Suppressor macrophage (primary cell): ENCODE measurements around the gene C3AR1.
A peak's percentile ranks its signal among the peaks of the same experiment; 100 is the strongest.
"Not testable (repeated sequence)": the region's sequence is repeated elsewhere in the genome, so short reads cannot be mapped to it uniquely, and the experiment has no call there.

ENCODE experiments used
- DNase-seq, 4 experiments: peaks; one replicate each; pipeline ENCODE4 v3.0.0-alpha.2; 2020 to 2022
- total RNA-seq, 17 experiments: gene quantifications; one replicate each; lab custom pipeline; 2026; ENCODE audit warnings: mixed read lengths in 6 of 17, inconsistent platforms in 3 of 17; lab: John Stamatoyannopoulos, UW

C3AR1 gene
- total RNA-seq = 36.8 to 206 (median 110) reads per million in 17 experiments

DNA sequence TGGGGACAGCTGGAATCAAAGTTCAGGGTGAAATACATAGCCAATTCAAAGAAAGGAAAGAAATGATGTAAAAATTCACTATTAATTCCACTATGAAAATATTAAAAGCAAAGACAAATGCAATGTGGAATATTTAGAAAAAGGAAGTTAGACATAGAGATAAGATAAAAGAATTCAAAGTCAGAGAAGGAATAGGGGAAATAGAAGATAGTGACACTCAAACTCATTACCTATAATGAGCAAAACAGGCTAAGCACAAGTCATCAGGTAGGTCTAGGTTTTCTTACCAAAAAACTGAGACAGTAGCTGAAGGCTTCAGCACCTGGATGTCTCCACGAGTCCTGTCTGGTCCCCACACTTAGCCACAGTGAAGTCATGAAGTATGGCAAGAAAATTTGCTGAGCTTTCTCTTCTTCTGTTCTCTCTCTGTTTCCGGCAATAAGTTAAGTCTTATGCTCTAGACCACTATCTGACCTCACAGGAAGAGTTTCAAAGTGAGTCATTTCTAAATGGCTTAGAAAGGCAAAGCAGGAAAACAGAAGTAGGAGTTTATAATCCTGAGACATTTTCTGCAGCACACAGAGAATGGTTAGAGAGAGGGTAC is at the start of gene C3AR1:
TSS of gene C3AR1 (minus strand) at position 369 of the 604 bp plus-strand sequence. CDS start 6,174 bp downstream, outside the sequence.
- peak; percentile 67 to 94 (median 84) for DNase-seq

DNA sequence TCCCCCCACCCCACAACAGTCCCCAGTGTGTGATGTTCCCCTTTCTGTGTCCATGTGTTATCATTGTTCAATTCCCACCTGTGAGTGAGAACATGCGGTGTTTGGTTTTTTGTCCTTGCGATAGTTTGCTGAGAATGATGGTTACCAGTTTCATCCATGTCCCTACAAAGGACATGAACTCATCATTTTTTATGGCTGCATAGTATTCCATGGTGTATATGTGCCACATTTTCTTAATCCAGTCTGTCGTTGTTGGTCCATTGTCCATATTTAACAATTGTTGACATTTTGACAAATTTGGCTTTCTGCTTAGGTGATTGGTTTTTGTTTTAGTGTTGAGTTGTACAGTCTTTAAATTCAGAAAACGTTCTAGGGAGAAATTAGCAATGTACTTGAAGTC is 47.0 kb upstream of the C3AR1 start:
- not testable (repeated sequence) for DNase-seq

DNA sequence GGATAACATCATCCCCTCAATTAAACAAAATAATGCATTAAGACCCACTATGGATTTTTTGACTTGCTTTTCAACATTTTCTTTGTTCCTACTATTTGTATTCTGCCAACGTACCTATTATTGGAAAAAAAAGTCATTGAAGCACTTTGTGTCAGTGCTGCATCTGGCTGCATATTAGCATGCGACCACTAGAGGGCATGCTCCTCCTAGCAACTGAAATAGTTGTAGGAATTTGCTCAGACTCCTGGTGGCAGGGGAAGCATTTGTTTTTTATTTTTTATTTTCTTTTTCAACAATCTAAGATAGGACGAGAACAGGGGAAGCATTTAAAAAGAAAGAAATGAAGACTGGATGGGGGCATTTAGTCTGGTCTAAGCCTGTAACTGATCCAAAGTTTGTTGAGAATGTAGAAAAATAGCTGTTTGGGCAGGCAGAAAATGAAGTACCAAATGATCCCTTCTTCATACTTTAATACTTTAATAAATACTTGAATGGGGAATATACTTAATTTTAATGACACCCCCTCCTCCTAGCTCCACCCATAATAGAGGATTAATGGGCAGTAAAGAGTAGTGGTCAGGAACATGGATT is 42.7 kb upstream of the C3AR1 start:
- peak; percentile 86 to 89 (median 88) for DNase-seq

DNA sequence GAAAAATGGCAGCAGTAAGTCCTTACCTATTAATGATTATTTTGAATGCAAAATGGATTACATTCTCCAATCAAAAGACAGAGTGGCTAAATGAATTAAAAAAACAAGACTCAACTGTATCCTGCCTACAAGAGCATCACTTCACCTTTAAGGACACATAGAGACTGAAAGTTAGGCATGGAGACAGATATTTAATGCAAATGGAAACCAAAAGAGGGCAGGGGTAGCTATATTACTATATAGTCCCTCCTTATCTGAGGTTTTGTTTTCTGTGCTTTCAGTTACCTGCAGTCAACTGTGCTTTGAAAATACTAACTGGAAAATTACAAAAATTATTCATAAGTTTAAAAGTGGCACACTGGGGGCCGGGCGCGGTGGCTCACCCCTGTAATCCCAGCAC is 33.1 kb upstream of the C3AR1 start:
- DNase-seq = no peak

DNA sequence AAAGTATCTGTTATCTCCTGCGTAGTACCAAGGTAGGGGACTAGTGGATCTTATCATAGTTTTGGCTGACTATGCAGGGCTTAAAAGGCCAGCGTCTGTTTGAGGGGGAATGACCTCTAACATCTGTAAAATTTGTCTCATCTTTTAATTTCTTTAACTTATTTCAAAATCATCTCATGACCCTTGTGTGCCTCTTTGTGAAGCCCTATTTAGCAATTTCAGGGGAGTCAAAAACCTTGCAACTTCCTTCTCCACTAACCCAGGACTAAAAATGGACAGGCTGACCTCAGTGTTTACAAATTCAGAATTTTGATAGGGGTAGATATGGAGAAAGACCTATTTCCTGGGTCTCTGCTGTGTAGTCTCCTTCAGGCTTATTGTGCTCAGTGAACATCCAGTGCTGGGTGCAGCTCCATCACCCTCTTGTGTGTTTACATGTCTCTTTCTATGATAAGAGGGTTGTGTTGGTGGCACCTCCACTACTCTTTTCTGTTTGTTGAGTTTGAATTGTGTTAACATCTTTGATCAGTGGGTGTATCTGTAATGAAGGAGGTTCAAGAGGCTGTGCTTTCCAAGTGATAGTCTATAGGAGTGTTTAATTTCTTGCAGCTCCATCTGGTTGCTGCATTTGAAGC is 30.2 kb upstream of the C3AR1 start:
- DNase-seq = peak; percentile 22 to 74 (median 54)

DNA sequence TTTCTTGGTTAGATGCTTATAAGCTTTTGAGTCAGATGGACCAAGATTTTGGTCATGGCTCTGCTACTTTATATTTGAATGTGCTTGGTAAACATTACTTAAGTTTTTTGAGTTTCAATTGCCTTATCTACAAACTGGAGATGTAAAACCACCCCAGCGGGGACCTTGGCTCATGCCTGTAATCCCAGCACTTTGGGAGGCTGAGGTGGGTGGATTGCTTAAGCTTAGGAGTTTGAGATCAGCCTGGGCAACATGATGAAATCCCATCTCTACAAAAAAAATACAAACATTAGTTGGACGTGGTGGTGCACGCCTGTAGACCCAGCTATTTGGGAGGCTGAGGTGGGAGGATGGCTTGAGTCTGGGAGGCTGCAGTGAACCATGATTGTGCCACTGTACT is 27.1 kb upstream of the C3AR1 start:
- peak in 3 of 4 experiments; percentile 29 to 45 (median 35) for DNase-seq

DNA sequence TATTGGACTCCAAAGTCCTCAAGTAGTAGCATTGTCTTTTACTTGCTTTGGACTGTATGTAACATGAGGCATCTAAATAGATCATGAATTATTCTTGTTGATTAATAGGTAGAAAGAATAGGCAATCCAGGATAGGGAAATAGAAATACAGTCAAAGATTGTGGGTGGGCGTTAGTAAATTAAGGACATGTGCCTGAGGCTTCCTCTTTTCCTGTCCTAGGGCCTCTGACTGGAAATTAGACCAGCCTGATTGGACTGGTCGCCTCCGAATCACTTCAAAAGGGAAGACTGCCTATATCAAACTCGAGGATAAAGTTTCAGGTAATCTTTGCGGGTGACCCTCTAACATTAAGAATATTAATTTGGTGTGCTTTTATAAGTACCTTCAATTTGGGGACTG is 23.6 kb upstream of the C3AR1 start:
- DNase-seq = peak; percentile 28 to 71 (median 65)

DNA sequence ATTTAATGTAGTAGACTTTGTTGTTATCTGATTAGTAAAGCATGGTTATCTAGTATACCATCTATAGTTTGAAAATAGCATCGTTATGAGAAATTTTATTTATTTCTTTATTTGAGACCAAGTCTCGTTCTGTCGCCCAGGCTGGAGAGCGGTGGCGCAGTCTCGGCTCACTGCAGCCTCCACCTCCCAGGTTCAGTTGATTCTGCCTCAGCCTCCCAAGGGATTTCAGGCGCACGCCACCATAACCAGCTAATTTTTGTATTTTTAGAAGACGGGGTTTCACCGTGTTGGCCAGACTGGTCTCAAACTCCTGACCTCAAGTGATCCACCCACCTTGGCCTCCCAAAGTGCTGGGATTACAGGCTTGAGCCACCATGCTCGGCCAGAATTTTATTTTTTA is 23.1 kb upstream of the C3AR1 start:
- DNase-seq = not testable (repeated sequence)

DNA sequence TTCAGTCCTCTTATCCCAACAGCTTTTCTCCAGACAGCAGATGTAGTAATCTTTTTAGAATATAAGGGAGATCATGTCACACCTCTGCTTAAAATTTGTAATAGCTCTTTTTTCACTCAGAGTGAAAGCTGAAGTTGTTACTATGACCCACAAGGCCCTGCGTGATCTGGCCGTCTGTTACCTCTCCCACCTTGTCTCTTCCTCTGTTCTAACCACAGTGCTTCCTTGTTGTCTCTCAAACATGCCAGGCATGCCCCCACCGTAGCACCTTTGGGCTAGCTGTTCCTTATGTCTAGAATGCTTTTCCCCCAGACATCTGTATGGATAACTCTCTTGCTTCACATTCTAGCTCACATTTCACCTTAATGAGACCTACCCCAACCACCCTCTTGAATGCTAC is 22.4 kb upstream of the C3AR1 start:
- no peak for DNase-seq

DNA sequence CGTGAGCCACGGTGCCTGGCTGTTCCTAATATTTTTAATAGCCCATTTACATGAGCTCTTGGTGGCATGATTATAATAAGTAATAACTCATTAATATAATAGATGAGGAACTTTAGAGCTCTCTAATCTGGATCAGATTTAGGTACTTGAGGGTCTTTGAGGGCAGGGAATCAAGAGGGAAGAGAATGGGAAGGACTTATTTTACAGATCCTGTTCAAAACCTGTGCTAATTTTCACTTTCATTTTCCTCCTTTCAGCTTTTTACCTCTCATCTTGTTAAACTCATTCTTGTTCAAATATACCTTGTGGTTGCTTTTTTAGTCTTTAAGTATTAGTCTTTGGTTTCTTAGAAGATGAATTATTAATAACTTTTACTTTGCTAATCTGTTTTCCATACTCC is 21.5 kb upstream of the C3AR1 start:
- no peak for DNase-seq

DNA sequence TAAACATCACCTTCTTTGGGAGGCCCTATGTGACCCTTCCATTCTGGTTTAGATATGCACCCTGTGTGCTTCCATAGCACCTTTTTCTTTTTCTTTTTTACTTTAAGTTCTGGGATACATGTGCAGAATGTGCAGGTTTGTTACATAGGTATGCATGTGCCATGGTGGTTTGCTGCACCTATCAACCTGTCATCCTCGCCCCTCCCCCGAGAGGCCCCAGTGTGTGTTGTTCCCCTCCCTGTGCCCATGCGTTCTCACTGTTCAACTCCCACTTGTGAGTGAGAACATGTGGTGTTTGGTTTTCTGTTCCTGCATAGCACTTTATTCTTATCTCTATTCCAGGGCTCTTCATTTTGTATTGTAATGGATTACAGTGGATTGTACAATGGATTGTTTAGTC is 18.2 kb upstream of the C3AR1 start:
- DNase-seq = not testable (repeated sequence)

DNA sequence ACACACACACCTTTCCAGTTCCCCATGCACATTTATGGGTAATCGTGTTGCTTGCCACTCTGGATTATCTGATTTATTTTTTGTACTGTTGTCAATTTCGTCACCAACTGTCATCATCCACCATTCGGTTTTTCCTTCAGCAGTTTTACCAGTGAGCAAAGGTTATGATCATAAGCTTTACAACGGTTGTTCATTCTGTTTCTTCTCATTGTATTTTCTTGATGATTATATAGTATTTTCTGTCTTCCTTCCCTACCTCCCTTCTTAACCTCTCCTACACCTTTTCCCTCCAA is 16.6 kb upstream of the C3AR1 start:
- DNase-seq = no peak

DNA sequence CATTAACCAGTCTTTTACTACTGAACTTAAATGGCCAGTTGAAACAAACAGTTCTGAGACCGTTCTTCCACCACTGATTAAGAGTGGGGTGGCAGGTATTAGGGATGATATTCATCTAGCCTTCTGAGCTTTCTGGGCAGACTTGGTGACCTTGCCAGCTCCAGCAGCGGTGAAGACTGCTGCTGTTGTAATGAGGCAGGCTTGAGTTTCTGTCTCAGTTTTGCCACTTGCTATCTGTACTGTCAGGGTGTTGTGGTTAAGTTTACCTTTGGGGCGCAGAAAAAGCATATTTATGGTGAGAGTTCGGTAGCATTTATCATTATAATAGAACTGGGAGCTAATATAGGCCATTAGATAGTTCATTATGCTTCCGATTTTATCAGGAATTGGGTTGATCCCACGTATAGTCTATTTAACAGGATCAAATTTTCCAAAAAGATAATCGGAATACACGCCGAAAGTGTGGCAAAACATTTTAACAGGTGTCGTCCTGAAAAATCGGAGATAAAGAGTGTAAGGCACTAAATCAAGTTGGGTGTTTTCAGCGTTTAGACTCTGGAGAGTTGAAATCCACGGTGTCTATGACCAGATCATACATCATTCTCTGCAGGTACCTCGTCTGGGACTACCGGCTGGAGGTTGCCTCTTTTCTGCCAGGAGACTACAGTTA is 15.2 kb upstream of the C3AR1 start:
- DNase-seq = peak; percentile 27 to 53 (median 46)

DNA sequence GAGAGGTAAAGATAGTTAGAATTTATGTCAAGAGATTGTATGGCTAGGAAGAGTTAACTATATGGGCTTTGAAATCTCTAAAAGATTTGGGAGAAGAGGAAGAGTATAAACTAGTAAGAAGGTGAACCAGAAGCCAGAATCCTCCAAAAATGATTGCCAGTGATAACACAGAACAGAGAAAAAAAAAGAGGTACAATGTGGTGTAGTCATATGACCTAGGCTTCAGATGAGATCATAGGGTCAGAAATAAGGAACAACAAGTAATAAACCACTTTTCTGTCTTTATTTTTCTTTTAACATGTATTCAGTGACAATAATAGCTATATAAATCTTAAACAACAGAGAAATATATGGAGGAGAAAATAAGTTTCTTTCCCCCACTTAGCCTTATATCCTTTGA is 14.0 kb upstream of the C3AR1 start:
- DNase-seq = peak in 3 of 4 experiments; percentile 27 to 83 (median 81)

DNA sequence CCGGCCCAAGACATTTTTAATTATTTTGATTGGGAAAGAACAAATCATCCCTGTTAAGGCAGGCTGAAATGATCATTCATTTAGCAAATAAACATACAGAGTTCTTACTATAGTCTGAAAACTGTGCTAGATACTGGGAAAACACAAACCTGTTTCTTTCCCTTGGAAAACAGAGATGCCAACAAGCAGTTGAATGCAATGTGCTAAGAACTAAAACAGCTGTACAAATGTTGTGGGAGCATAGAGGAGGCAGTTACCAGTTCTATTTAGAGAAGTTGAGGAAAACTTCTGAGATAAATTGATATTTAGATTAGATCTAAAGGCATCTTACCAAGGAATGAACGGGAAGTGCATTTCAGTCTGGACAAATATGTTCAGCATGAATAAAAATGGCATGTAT is 12.8 kb upstream of the C3AR1 start:
- no peak for DNase-seq

DNA sequence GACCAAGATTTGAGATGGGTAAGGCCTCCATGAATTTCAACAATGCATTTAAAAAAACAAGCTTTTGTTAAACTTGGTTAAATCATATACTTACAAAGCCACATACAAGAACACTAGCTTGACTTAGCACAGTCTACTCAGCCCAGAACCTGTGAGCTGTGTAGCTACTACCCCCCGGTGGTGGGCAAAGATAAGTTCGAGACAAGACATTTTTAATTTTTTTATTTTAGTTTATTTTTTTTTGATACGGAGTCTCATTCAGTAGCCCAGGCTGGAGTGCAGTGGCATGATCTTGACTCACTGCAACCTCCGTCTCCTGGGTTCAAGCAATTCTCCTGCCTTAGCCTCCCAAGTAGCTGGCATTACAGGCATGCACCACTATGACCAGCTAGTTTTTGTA is 12.2 kb upstream of the C3AR1 start:
- peak; percentile 62 to 82 (median 77) for DNase-seq

DNA sequence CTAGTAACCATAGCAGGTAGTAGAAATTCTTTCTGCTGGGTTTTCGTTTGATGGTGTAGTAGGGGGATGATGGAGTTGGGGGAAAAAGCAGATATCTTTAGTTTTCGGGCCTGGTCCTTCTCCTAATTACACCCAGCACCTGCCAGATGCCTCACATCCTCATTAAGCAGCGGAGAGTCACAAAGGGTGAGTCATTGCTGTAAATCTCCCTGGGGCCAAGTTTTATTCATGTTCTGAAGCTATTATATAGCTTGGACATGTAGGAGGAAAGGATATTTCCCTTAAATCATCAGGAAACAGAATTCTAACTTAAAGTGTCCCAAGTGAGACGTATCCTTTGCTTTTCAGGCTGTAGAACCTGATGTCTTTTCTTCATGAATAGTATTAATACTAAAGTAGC is 11.0 kb upstream of the C3AR1 start:
- DNase-seq = peak in 3 of 4 experiments; percentile 30 to 57 (median 47)

DNA sequence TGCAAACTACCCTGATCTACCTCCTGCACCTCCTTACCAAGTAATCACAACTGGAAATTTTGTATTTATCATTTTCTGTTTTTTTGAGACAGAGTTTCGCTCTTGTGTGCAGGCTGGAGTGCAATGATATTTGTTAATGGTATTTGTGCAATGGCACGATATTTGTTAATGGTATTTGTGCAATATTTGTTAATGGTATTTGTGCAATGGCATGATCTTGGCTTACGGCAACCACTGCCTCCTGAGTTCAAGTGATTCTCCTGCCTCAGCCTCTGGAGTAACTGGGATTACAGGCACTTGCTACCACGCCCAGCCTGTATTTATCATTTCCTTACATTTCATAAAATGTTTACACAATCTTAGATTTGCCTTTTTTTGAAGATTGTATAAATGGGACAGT is 10.2 kb upstream of the C3AR1 start:
- DNase-seq = peak in 2 of 4 experiments; percentile 33 to 37

DNA sequence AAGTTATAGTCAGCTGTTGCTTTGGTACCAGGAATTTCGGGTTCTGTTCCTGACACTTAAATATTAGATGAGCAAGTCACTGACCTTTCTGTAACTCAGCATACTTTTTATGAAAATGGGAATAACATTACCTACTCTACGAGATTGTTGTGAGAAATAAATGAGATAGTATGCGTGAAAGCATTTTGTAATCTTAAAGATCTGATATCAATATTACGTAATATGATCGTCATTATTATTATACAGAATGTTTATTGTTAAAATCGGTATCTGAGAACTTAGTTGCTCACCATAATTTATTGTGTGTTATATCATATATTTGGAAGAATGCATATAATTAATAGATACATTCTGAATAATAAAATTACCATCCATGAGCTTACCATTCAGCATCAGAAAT is 9.8 kb upstream of the C3AR1 start:
- DNase-seq = no peak

DNA sequence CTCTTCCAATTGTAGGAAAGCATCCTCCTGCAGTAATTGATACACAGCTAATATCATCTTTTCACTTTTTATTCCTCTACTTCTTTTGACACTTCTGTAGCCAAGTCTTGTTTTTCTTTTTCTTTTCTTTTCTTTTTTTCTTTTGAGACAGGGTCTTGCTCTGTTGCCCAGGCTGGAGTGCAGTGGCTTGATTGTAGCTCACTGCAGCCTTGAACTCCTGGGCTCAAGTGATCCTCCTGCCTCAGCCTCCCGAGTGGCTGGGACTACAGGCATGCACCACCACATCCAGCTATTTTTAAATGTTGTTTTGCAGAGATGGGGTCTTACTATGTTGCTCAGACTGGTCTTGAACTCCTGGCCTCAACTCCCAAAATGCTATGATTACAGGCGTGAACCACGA is 5.7 kb upstream of the C3AR1 start:
- not testable (repeated sequence) for DNase-seq

DNA sequence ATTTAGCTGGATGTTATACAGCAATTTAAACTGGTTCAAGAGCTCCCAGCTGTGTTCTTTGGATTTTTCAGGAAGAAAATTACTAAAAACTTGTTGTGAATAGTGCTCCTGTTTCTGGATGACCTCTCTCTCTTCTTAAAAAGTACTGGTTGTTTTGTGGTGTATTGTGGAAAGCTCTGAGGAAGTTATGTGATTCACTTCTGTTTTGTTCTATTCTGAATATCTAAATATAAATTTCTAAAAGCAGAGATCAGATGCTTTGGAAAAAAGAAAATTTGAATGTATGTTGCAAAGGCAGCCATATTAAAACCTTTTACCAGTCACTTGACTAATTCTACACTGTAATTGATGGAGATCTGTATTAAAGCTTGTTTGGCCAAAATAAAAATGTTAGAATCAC is 3.4 kb upstream of the C3AR1 start:
- DNase-seq = peak in 2 of 4 experiments; percentile 71

DNA sequence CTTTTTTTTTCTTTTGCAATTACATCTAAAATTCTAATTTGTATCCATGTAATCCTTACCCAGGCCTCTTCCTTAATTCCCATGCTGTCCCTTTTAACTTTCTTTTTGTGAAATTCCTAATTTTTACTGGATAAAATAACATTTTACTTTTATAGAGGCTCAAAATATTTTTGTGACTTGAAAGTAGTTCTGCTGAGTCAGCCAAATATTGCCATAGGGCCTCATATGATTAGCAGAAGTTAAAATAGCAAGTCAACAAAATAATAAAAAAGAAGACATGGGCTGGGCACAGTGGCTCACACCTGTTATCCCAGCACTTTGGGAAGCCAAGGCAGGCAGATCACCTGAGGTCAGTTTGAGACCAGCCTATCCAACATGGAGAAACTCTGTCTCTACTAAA is 2.0 kb downstream of the C3AR1 start:
- peak in 3 of 4 experiments; percentile 12 to 74 (median 58) for DNase-seq

DNA sequence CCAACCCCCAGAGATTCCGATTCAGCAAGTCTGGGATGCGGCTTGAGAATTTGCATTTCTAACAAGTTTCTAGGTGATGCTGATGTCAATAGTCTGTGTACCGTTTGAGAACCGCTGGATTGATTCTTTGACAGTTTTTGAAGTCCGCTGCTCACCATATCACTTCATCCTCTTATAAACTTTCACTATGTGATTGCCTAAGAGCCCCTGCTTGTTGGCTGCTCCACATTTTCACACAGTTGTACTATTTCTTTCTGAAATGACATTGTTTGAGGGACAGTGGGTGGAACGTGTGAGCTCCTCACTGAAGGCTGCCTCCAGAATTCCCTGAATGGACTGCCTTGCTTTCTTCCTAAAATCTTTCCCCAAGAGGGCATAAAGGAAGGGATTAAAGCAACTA is 7.7 kb downstream of the C3AR1 start:
- DNase-seq = peak in 1 of 4 experiments; percentile 7

DNA sequence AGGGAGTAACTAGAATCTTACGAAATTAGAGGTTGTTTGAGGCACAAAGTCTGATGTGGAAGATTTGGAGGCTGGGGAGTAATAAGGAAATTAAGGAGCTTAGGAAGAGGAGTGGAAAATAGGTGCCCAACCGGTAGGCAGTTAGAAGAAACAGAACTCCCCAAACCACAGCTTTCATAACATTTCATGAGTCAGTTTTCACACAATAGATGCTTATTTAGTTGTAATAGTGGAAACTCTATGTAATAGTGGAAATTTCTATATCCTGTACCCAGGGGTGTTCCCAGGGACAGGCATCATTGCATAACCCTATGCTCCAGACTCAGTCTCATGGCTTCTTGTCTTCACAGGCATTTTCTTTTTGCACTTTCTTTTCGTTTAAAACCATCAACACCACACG is 8.3 kb downstream of the C3AR1 start:
- DNase-seq = peak; percentile 59 to 91 (median 80)
